ENCODE measurements around the gene THBS2. TPM values are rescaled to one million over a fixed set of nuclear protein-coding genes. Genes with fewer than 3 reads are reported as not detected.
A peak's percentile ranks its signal among the peaks of the same experiment; 100 is the strongest.

Gene THBS2
- total and polyA plus RNA-seq, 2 of the 8 experiments (the other 6 are each of a cell fraction or from before 2014, with no cell fraction given), result 11.0 to 22.5 TPM

GRCh38 chr6:169266261-169266660 lies 12.6 kb upstream of the THBS2 start:
- CTCF ChIA-PET (ENCODE audit: partially characterized antibody), result no interaction called here
- H3K9ac ChIP-seq (replicated peaks in 1 of 4; ENCODE audit: extremely low read depth in 1 of 4, low read depth in 3 of 4, low read length in 3 of 4), result no peak overlapping the region
- no peak for FAIRE-seq
- TF ChIP-seq ZNF274 (IDR thresholded peaks at IDR 0.05; ENCODE audit: borderline replicate concordance, extremely low read depth, low read length), result no peak
- no peak for TF ChIP-seq TAF7 (optimal IDR thresholded peaks at IDR 0.05; ENCODE audit: borderline replicate concordance, low read depth, low read length)
- TF ChIP-seq TEAD4 (IDR thresholded peaks at IDR 0.05; ENCODE audit: low read depth, low read length), result no peak
- TF ChIP-seq KDM5A (IDR thresholded peaks at IDR 0.05; ENCODE audit: low read length), result no peak
- TF ChIP-seq MAFK (IDR thresholded peaks at IDR 0.05; ENCODE audit: low read depth, low read length), result no peak
- TF ChIP-seq EGR1 (IDR thresholded peaks at IDR 0.05; ENCODE audit: borderline replicate concordance, low read depth, low read length), result no peak
- TF ChIP-seq SIN3A (conservative IDR thresholded peaks at IDR 0.05 in 1 of 2, IDR thresholded peaks at IDR 0.05 in 1 of 2; ENCODE audit: low read depth in 1 of 2, low read length in 2 of 2), result no peak
- no peak for TF ChIP-seq RFX5 (IDR thresholded peaks at IDR 0.05; ENCODE audit: borderline replicate concordance, low read depth, low read length)
- no peak for TF ChIP-seq JUND (IDR thresholded peaks at IDR 0.05; ENCODE audit: low read length)
- TF ChIP-seq RBBP5 (IDR thresholded peaks at IDR 0.05; ENCODE audit: borderline replicate concordance, low read depth, low read length), result no peak
- TF ChIP-seq POLR2A (IDR thresholded peaks at IDR 0.05; ENCODE audit: control extremely low read depth in 1 of 2, low read depth in 2 of 2, low read length in 2 of 2), result no peak
- TF ChIP-seq CTCF (IDR thresholded peaks at IDR 0.05; ENCODE audit: control extremely low read depth in 1 of 3, insufficient read depth in 1 of 3, low read depth in 1 of 3, low read length in 3 of 3), result no peak

More at GRCh38 chr6:169266261-169266660, 12.6 kb upstream of the THBS2 start:
- Histone ChIP-seq H3K27ac (ENCODE audit: low read depth, low read length) (no peak overlapping the region), H3K4ac (replicated peaks; ENCODE audit: insufficient read length, low read depth, low read length) (no peak overlapping the region), H3K18ac (ENCODE audit: extremely low read depth, low read length) (no peak overlapping the region), H2BK12ac (ENCODE audit: low read depth, low read length) (no peak overlapping the region), H3K23ac (ENCODE audit: insufficient read length) (no peak overlapping the region), H3K14ac (ENCODE audit: insufficient read length) (no peak overlapping the region), H3K23me2 (ENCODE audit: low read depth, low read length) (no peaks in the 10 kb centered on the region), H4K5ac (ENCODE audit: insufficient read length, low read depth, low read length) (no peak overlapping the region), H3K4me1 (replicated peaks in 1 of 4; ENCODE audit: control insufficient read depth in 3 of 4, insufficient read depth in 4 of 4, low read length in 3 of 4) (peaks cover 3 to 5% (median 4%) of the 10 kb centered on the region in 4 experiments; a peak in 5 of 7 replicates), H2BK20ac (ENCODE audit: low read length) (no peak overlapping the region), H3K4me3 (ENCODE audit: extremely low read depth in 1 of 4, insufficient read depth in 2 of 4, low read depth in 3 of 4, low read length in 4 of 4) (no peak overlapping the region), H4K8ac (ENCODE audit: extremely low read depth, insufficient read depth, low read length) (no peak overlapping the region), H4K20me1 (replicated peaks in 1 of 2; ENCODE audit: control insufficient read depth in 1 of 2, insufficient read depth in 2 of 2, low read length in 2 of 2) (no peaks in the 10 kb centered on the region), H3K9me3 (ENCODE audit: insufficient read depth in 2 of 2, low read depth in 1 of 2, low read length in 1 of 2) (no peaks in the 10 kb centered on the region), H2BK5ac (ENCODE audit: low read depth, low read length) (no peak overlapping the region), H4K91ac (replicated peaks; ENCODE audit: insufficient read length, low read length) (no peak overlapping the region), H3K79me2 (ENCODE audit: control insufficient read depth in 1 of 2, insufficient read depth in 2 of 2, low read length in 2 of 2) (no peaks in the 10 kb centered on the region), H3K27me3 (replicated peaks in 1 of 4; ENCODE audit: control insufficient read depth in 3 of 4, extremely low read depth in 1 of 4, insufficient read depth in 3 of 4, low read length in 3 of 4) (no peaks in the 10 kb centered on the region), H3K4me2 (ENCODE audit: insufficient read depth in 1 of 2, low read depth in 2 of 2, low read length in 2 of 2) (no peak overlapping the region), H3K56ac (replicated peaks; ENCODE audit: insufficient read length, low read depth, low read length) (no peak overlapping the region), H3K36me3 (ENCODE audit: control insufficient read depth in 2 of 4, insufficient read depth in 4 of 4, low read length in 3 of 4) (no peaks in the 10 kb centered on the region), H2BK120ac (replicated peaks; ENCODE audit: low read depth, low read length) (no peak overlapping the region), H2BK15ac (ENCODE audit: low read length) (0 out of 2 replicates have a peak overlapping the region, but pooled peaks have one; percentile 46), H2AK5ac (ENCODE audit: low read depth, low read length) (no peak overlapping the region), H3K79me1 (ENCODE audit: low read depth, low read length) (no peaks in the 10 kb centered on the region), H2AFZ (ENCODE audit: low read length) (no peak overlapping the region)
- POLR2A ChIA-PET (ENCODE audit: partially characterized antibody), result interaction anchor here (3.5 kb wide), 1 partner anchor 11 kb away, joined by 12 read pairs; no protein-coding TSS in a partner anchor
- 94% methylated on average over 5 of the region's 5 CpGs; no CpG with 5 or more reads in 1 of the 2 experiments for WGBS, 2 experiments (ENCODE audit: extremely low coverage in 1 of 2, insufficient coverage in 1 of 2, insufficient read length in 1 of 2, insufficient replicate concordance in 2 of 2, low coverage in 1 of 2, low lambda C conversion rate in 2 of 2, missing lambda C conversion rate in 1 of 2)
- DNase-seq (ENCODE audit: low read depth in 1 of 2, low spot score in 2 of 2), result no peak

Data from H1 (cell line).